ENCODE data around the gene EDEM1.

Gene EDEM1

GRCh38 chr3:5264093-5264600 is 76.6 kb downstream of the EDEM1 start:
- in situ Hi-C loops (cut with MboI; ENCODE audit: low sequenced_read_pairs): no loop called here

DNA sequence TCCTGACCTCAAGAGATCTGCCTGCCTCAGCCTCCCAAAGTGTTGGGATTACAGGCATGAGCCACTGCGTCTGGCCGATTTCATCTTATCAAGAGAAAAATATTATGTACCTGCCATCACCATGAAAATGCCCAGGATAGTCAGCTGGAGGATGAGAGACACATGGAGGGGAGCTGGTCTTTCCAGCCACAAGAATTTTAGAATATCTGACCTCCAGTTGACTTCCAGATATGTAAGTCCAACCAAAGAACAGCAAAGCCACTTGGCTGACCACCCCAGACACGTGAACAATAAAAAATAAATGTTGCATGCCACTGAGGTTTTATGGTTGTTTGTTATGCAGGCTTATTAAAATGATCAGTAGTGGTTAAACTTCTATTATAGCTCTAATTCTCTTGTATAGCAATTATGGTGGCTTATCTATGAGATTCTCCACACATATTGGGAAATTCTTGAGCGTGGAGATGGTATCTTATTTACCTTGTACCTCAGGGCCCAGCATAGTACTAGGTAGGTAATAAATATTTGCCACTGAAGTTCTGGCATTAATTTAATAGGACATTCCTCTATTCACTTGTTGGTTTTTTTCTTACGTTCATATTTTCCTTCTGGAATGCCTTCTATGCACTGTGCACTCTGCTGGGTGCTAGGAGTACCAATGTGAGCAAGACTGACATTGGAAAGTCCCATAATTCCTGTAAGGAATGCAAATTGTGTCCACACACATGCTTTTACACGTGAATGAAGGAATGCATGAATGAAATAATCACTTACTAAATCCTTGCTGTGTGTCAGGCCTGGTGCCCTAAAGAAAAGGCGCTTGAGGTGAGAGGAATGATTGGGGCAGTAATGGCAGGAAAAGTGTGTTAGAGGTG is 77.6 kb downstream of the EDEM1 start:
- in situ Hi-C loops (cut with MboI; ENCODE audit: low sequenced_read_pairs): no loop called here

- in situ Hi-C loops (cut with MboI; ENCODE audit: low sequenced_read_pairs): no loop called here
These were observed 79.7 kb downstream of the EDEM1 start for GRCh38 chr3:5267252-5267651.

GRCh38 chr3:5267889-5268288 is 80.4 kb downstream of the EDEM1 start:
- in situ Hi-C loops (cut with MboI; ENCODE audit: low sequenced_read_pairs): no loop called here

All from HL-60/S4 treated with retinoic acid at 250 ng/mL for 4 days and 3 days (cell line).